ENCODE measurements around the gene KCTD10.
"Not testable (repeated sequence)": the region's sequence is repeated elsewhere in the genome, so short reads cannot be mapped to it uniquely, and the experiment has no call there.

The KCTD10 gene

GRCh38 chr12:109449845-109450532 is 27.1 kb downstream of the KCTD10 start:
- H3K27me3 ChIP-seq (ENCODE audit: control insufficient read depth in 1 of 2, insufficient read depth in 2 of 2, low read length in 2 of 2): no peaks in the 10 kb centered on the region
- H3K9ac ChIP-seq (ENCODE audit: low read length in 2 of 2): peak overlapping the region in 1 of 2 donors; percentile 8
- H3K4me1 ChIP-seq (ENCODE audit: control insufficient read depth, insufficient read depth, low read length): peaks cover 49% of the 10 kb centered on the region
- peak overlapping the region; percentile 67 for H3K27ac ChIP-seq (ENCODE audit: low read length)
- H3K9me3 ChIP-seq (ENCODE audit: control insufficient read depth in 2 of 2, low read length in 2 of 2): no peaks in the 10 kb centered on the region
- H3K36me3 ChIP-seq (ENCODE audit: control insufficient read depth in 2 of 2, insufficient read depth in 2 of 2, low read length in 2 of 2): peaks cover 54 to 64% of the 10 kb centered on the region in 2 donors
- no peak overlapping the region for H3K4me3 ChIP-seq (ENCODE audit: low read length in 2 of 2)

- Histone ChIP-seq H3K9ac (ENCODE audit: low read length in 2 of 2) (no peak overlapping the region), H3K4me3 (ENCODE audit: low read length in 2 of 2) (no peak overlapping the region), H3K27me3 (ENCODE audit: control insufficient read depth in 1 of 2, insufficient read depth in 2 of 2, low read length in 2 of 2) (no peaks in the 10 kb centered on the region), H3K9me3 (ENCODE audit: control insufficient read depth in 2 of 2, low read length in 2 of 2) (no peaks in the 10 kb centered on the region), H3K27ac (ENCODE audit: low read length) (peak overlapping the region; percentile 67), H3K36me3 (ENCODE audit: control insufficient read depth in 2 of 2, insufficient read depth in 2 of 2, low read length in 2 of 2) (peaks cover 47 to 59% of the 10 kb centered on the region in 2 donors), H3K4me1 (ENCODE audit: control insufficient read depth, insufficient read depth, low read length) (peaks cover 42% of the 10 kb centered on the region)
These were observed 28.3 kb downstream of the KCTD10 start for GRCh38 chr12:109448707-109449390.

DNA sequence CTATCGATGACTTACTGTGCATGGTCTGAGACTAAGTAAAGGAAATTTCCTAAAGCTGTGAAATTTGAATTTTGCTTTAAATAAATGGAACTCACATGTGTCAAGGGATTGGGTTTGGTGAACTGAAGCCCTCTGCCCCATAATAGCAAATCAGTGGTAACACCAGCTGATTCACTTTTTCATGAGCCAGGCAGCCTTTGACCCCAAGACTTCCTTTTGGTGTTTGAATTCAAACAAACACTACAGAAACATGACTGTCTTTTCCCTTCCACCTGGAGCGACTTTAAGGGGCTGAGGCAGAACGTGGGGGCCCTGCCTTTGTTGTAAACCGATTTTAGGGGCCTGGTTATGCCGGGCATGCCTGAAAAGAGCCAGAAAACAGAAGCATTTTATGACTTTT is 28.8 kb downstream of the KCTD10 start:
- Histone ChIP-seq H3K27ac (ENCODE audit: low read length) (no peak overlapping the region), H3K4me1 (ENCODE audit: control insufficient read depth, insufficient read depth, low read length) (peaks cover 42% of the 10 kb centered on the region), H3K9ac (ENCODE audit: low read length in 2 of 2) (no peak overlapping the region), H3K36me3 (ENCODE audit: control insufficient read depth in 2 of 2, insufficient read depth in 2 of 2, low read length in 2 of 2) (peaks cover 42 to 56% of the 10 kb centered on the region in 2 donors), H3K4me3 (ENCODE audit: low read length in 2 of 2) (no peak overlapping the region), H3K27me3 (ENCODE audit: control insufficient read depth in 1 of 2, insufficient read depth in 2 of 2, low read length in 2 of 2) (no peaks in the 10 kb centered on the region), H3K9me3 (ENCODE audit: control insufficient read depth in 2 of 2, low read length in 2 of 2) (no peaks in the 10 kb centered on the region)

DNA sequence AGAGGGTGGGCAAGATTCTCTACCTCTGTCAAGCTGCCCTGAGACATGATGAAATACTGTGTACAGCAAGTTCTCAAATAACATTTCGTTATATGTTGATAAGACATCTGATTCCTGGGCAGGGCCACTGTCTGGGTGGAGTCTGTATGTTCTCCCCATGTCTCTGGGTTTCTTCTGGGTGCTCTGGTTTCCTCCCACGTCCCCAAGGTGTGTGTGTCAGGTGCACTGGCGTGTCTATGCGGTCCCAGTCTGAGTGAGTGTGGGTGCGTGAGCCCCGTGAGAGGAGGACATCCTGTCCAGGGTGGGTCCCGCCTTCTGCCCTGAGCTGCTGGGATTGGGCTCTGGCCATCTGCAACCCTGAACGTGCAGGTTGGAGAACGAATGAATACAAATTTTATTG is 29.6 kb downstream of the KCTD10 start:
- no peaks in the 10 kb centered on the region for H3K9me3 ChIP-seq (ENCODE audit: control insufficient read depth in 2 of 2, low read length in 2 of 2)
- H3K4me3 ChIP-seq (ENCODE audit: low read length in 2 of 2): no peak overlapping the region
- H3K27me3 ChIP-seq (ENCODE audit: control insufficient read depth in 1 of 2, insufficient read depth in 2 of 2, low read length in 2 of 2): no peaks in the 10 kb centered on the region
- no peak overlapping the region for H3K9ac ChIP-seq (ENCODE audit: low read length in 2 of 2)
- H3K4me1 ChIP-seq (ENCODE audit: control insufficient read depth, insufficient read depth, low read length): peaks cover 36% of the 10 kb centered on the region
- H3K27ac ChIP-seq (ENCODE audit: low read length): no peak overlapping the region
- peaks cover 39 to 52% of the 10 kb centered on the region in 2 donors for H3K36me3 ChIP-seq (ENCODE audit: control insufficient read depth in 2 of 2, insufficient read depth in 2 of 2, low read length in 2 of 2)

DNA sequence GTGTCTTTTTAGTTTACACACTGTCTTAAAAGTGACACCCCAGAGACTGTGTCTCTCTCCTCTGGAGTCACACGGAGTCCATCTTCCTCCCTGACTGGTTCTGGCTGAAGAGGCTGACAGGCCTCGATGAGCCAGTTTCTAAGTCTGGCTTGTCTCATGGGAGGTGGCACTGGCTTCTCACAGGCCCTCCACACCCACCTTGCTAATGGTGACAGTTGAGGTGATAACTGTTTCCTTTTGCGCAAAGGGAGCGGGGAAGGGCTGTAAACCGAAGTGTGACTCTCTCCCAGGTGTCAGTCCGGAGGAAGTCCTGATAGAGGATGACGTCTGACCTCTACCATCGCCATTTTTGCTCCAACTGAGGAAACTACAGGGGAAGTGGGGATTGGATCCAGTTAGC is 30.2 kb downstream of the KCTD10 start:
- Histone ChIP-seq H3K4me3 (ENCODE audit: low read length in 2 of 2) (no peak overlapping the region), H3K9me3 (ENCODE audit: control insufficient read depth in 2 of 2, low read length in 2 of 2) (no peaks in the 10 kb centered on the region), H3K27ac (ENCODE audit: low read length) (no peak overlapping the region), H3K36me3 (ENCODE audit: control insufficient read depth in 2 of 2, insufficient read depth in 2 of 2, low read length in 2 of 2) (peaks cover 35 to 49% of the 10 kb centered on the region in 2 donors), H3K27me3 (ENCODE audit: control insufficient read depth in 1 of 2, insufficient read depth in 2 of 2, low read length in 2 of 2) (no peaks in the 10 kb centered on the region), H3K4me1 (ENCODE audit: control insufficient read depth, insufficient read depth, low read length) (peaks cover 30% of the 10 kb centered on the region), H3K9ac (ENCODE audit: low read length in 2 of 2) (no peak overlapping the region)

DNA sequence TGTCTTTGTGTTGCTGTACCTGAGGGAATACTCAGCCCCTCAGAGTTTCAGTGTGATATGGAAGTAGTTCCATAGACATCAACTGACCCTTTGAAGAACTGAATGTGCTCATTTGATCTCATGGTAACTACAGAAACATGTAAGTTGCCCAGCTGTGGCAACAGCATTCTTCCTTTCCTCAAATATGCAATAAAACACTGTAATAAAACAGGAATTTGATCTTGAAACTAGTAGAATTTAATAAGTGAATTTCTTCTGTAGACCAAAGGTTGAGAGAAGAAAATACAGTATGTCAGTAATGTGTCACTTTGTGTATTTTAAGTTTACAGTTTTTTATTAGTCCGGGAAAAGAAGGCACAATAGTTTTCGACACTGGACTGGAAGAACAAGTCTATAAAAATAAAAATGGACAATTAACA is 31.9 kb downstream of the KCTD10 start:
- no peak overlapping the region for H3K4me3 ChIP-seq (ENCODE audit: low read length in 2 of 2)
- peaks cover 13% of the 10 kb centered on the region for H3K4me1 ChIP-seq (ENCODE audit: control insufficient read depth, insufficient read depth, low read length)
- no peak overlapping the region for H3K27ac ChIP-seq (ENCODE audit: low read length)
- H3K27me3 ChIP-seq (ENCODE audit: control insufficient read depth in 1 of 2, insufficient read depth in 2 of 2, low read length in 2 of 2): no peaks in the 10 kb centered on the region
- no peaks in the 10 kb centered on the region for H3K9me3 ChIP-seq (ENCODE audit: control insufficient read depth in 2 of 2, low read length in 2 of 2)
- no peak overlapping the region for H3K9ac ChIP-seq (ENCODE audit: low read length in 2 of 2)
- peaks cover 29 to 37% of the 10 kb centered on the region in 2 donors for H3K36me3 ChIP-seq (ENCODE audit: control insufficient read depth in 2 of 2, insufficient read depth in 2 of 2, low read length in 2 of 2)

GRCh38 chr12:109444259-109444658 is 32.8 kb downstream of the KCTD10 start:
- peaks cover 29 to 39% of the 10 kb centered on the region in 2 donors for H3K36me3 ChIP-seq (ENCODE audit: control insufficient read depth in 2 of 2, insufficient read depth in 2 of 2, low read length in 2 of 2)

GRCh38 chr12:109443794-109444193 is 33.3 kb downstream of the KCTD10 start:
- H3K27ac ChIP-seq (ENCODE audit: low read length): no peak overlapping the region
- no peak overlapping the region for H3K9ac ChIP-seq (ENCODE audit: low read length in 2 of 2)
- H3K27me3 ChIP-seq (ENCODE audit: control insufficient read depth in 1 of 2, insufficient read depth in 2 of 2, low read length in 2 of 2): no peaks in the 10 kb centered on the region
- H3K4me3 ChIP-seq (ENCODE audit: low read length in 2 of 2): no peak overlapping the region
- H3K9me3 ChIP-seq (ENCODE audit: control insufficient read depth in 2 of 2, low read length in 2 of 2): no peaks in the 10 kb centered on the region
- peaks cover 24 to 36% of the 10 kb centered on the region in 2 donors for H3K36me3 ChIP-seq (ENCODE audit: control insufficient read depth in 2 of 2, insufficient read depth in 2 of 2, low read length in 2 of 2)
- H3K4me1 ChIP-seq (ENCODE audit: control insufficient read depth, insufficient read depth, low read length): peaks cover 9% of the 10 kb centered on the region

More at GRCh38 chr12:109444259-109444658, 32.8 kb downstream of the KCTD10 start:
- no peaks in the 10 kb centered on the region for H3K9me3 ChIP-seq (ENCODE audit: control insufficient read depth in 2 of 2, low read length in 2 of 2)
- H3K4me3 ChIP-seq (ENCODE audit: low read length in 2 of 2): no peak overlapping the region
- H3K9ac ChIP-seq (ENCODE audit: low read length in 2 of 2): no peak overlapping the region
- peaks cover 11% of the 10 kb centered on the region for H3K4me1 ChIP-seq (ENCODE audit: control insufficient read depth, insufficient read depth, low read length)
- H3K27ac ChIP-seq (ENCODE audit: low read length): no peak overlapping the region
- no peaks in the 10 kb centered on the region for H3K27me3 ChIP-seq (ENCODE audit: control insufficient read depth in 1 of 2, insufficient read depth in 2 of 2, low read length in 2 of 2)

DNA sequence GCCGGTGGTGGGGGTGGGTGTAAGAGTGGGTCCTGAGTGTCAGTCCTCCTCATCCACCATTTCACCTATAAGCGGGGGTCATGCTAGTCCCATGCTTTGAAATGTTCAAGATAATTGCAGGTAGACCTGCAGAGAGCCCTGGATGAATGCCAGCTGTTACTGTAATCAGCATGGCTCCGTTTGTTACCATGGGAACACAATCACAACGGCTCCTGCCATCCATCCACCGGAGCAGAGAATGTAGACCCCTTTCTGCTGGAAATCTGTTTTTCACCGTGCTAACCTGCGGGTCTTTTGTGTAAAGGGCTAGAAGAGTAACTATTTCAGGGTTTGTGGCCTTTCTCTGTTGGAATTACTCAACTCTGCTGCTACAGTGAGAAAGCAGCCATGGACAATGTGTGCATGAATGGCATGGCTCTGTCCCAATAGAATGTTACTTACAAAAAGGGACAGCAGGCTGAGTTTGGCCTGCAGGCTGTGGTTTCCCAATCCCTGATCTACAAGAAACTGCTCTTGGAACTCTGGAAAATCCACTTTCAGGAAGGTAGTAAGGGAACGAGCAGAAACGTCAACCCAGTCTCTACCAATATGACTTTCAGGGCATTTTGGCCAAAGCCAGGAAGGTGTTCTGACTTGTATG is 36.1 kb downstream of the KCTD10 start:
- Histone ChIP-seq H3K4me3 (ENCODE audit: low read length in 2 of 2) (no peak overlapping the region), H3K9ac (ENCODE audit: low read length in 2 of 2) (no peak overlapping the region), H3K27ac (ENCODE audit: low read length) (peak overlapping the region; percentile 18), H3K27me3 (ENCODE audit: control insufficient read depth in 1 of 2, insufficient read depth in 2 of 2, low read length in 2 of 2) (no peaks in the 10 kb centered on the region), H3K36me3 (ENCODE audit: control insufficient read depth in 2 of 2, insufficient read depth in 2 of 2, low read length in 2 of 2) (peaks cover 9 to 16% of the 10 kb centered on the region in 2 donors), H3K4me1 (ENCODE audit: control insufficient read depth, insufficient read depth, low read length) (no peaks in the 10 kb centered on the region), H3K9me3 (ENCODE audit: control insufficient read depth in 2 of 2, low read length in 2 of 2) (no peaks in the 10 kb centered on the region)

- not testable (repeated sequence) for H3K9ac ChIP-seq (ENCODE audit: low read length in 2 of 2); H3K27ac ChIP-seq (ENCODE audit: low read length); H3K9me3 ChIP-seq (ENCODE audit: control insufficient read depth in 2 of 2, low read length in 2 of 2); H3K4me3 ChIP-seq (ENCODE audit: low read length in 2 of 2); H3K27me3 ChIP-seq (ENCODE audit: control insufficient read depth in 1 of 2, insufficient read depth in 2 of 2, low read length in 2 of 2); H3K4me1 ChIP-seq (ENCODE audit: control insufficient read depth, insufficient read depth, low read length)
- peaks cover 5 to 15% of the 10 kb centered on the region in 2 donors for H3K36me3 ChIP-seq (ENCODE audit: control insufficient read depth in 2 of 2, insufficient read depth in 2 of 2, low read length in 2 of 2)
These were observed 37.1 kb downstream of the KCTD10 start for GRCh38 chr12:109439951-109440350.
